HepG2 (cell line): ENCODE results near the gene SEPTIN12.

Source experiments
- MAFK ChIP-seq, 2 experiments: IDR thresholded peaks in 1 of 2; conservative IDR thresholded peaks in 1 of 2; 2 replicates each; pipeline ENCODE4 v1.6.1; 2011; ENCODE audit warnings: improper control_type of control experiment in 2 of 2, low read length in 2 of 2
- MLX ChIP-seq: IDR thresholded peaks from 2 replicates; pipeline ENCODE4 v1.6.1; 2016
- NFYB ChIP-seq: sonication (generic); formaldehyde crosslinking; IDR thresholded peaks from 2 replicates; pipeline ENCODE4 v1.4.0; 2020; ENCODE audit warnings: missing genetic modification reagents
- THYN1 ChIP-seq: sonication (generic); formaldehyde crosslinking; IDR thresholded peaks from 2 replicates; pipeline ENCODE4 v1.8.1; 2023; ENCODE audit warnings: low read depth, mild to moderate bottlenecking, moderate library complexity, missing genetic modification reagents, borderline replicate concordance
- ZFP62 ChIP-seq: sonication (generic); formaldehyde crosslinking; IDR thresholded peaks from 2 replicates; pipeline ENCODE4 v1.4.0; 2020; ENCODE audit warnings: missing genetic modification reagents
- ZKSCAN8 ChIP-seq: IDR thresholded peaks from 2 replicates; pipeline ENCODE4 v1.6.1; 2016; ENCODE audit warnings: borderline replicate concordance, missing genetic modification reagents, missing compliant biosample characterization
- ZNF225 ChIP-seq: sonication (generic); formaldehyde crosslinking; IDR thresholded peaks from 2 replicates; pipeline ENCODE4 v1.4.0; 2020; ENCODE audit warnings: mild to moderate bottlenecking, missing genetic modification reagents

DNA sequence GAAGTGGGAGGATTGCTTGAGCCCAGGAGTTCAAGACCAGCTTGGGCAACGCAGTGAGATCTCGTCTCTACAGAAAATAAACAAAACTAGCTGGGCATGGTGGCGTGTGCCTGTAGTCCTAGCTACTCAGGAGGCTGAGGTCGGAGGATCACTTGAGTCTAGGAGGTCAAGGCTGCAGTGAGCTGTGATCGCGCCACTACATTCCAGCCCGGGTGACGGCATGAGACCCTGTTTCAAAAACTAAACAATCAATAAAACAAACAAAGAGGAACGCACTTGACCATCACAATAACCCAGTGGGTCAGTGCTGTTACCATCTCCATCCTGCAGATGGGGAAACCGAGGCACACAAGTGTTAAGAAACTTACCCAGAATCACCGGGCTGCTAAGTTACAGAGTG, 34.9 kb downstream of the SEPTIN12 start:
- TF ChIP-seq MLX (CRISPR knock-in tag) = no peak
- no peak for TF ChIP-seq NFYB (CRISPR knock-in tag)
- no peak for TF ChIP-seq MAFK (conservative IDR thresholded peaks at IDR 0.05 in 1 of 2, IDR thresholded peaks at IDR 0.05 in 1 of 2; ENCODE audit: low read length in 2 of 2)
- no peak for TF ChIP-seq ZKSCAN8 (CRISPR knock-in tag)
- TF ChIP-seq ZNF225 (CRISPR knock-in tag) = no peak
- no peak for TF ChIP-seq THYN1
- TF ChIP-seq ZFP62 (CRISPR knock-in tag) = no peak
